Adrenal gland (tissue), 12 donors: ENCODE data around the gene VIT. TPM values are rescaled to one million over a fixed set of nuclear protein-coding genes. Genes with fewer than 3 reads are reported as not detected.

Experiments used
- DNase-seq, 7 donors: peaks; one replicate each; pipeline ENCODE4 v3.0.0-alpha.2; 2019 to 2020
- H3K27ac ChIP-seq, 5 donors: fragments of 200-600 bp; sonication (generic) in 4 of 5; 1 replicate in 3 of 5; 2 replicates in 2 of 5; pipeline versions ENCODE4 v1.5.1 to v1.8.0; 2016 to 2020; ENCODE audit warnings: mild to moderate bottlenecking in 1 of 5
- H3K27me3 ChIP-seq: fragments of 200-600 bp; 2 replicates; pipeline ENCODE4 v1.8.0; 2021
- H3K36me3 ChIP-seq, 2 donors: fragments of 200-600 bp; replicated peaks in 1 of 2; 1 replicate in 1 of 2; 2 replicates in 1 of 2; pipeline versions ENCODE4 v1.5.1 to v1.8.0; 2018 to 2022
- H3K4me1 ChIP-seq, 2 donors: fragments of 200-600 bp; replicated peaks in 1 of 2; 1 replicate in 1 of 2; 2 replicates in 1 of 2; pipeline versions ENCODE4 v1.5.1 to v1.8.0; 2018 to 2021
- H3K4me3 ChIP-seq, 4 donors: fragments of 200-600 bp; sonication (generic) in 3 of 4; one replicate each; pipeline ENCODE4 v1.5.1; 2016 to 2018
- H3K9me3 ChIP-seq, 3 donors: fragments of 200-600 bp; sonication (generic) in 1 of 3; replicated peaks in 1 of 3; 1 replicate in 2 of 3; 2 replicates in 1 of 3; pipeline versions ENCODE4 v1.5.1 to v1.8.0; 2016 to 2021
- POLR2A ChIP-seq, 2 donors: fragments of 450-650 bp; IDR thresholded peaks; one replicate each; pipeline ENCODE4 v1.6.1; 2017; ENCODE audit warnings: antibody characterized with exemption in 2 of 2, mild to moderate bottlenecking in 2 of 2, moderate library complexity in 1 of 2
- WGBS, 4 donors: extraction: QIAGEN DNeasy Blood & Tissue Kit in 2 of 4; methylation state at CpG; one replicate each; pipeline versions ENCODE4 v1.1.5 to v1.1.7; 2013 to 2017; 5-methylcytosine and 5-hydroxymethylcytosine counted together
- intact Hi-C, 2 donors: fragments of 100-400 bp; cut with DNase I; formaldehyde crosslinking; loops; one replicate each; pipeline versions ENCODE4 v1.14.1 to v1.15.0; 2022 to 2023
- polyA plus RNA-seq, 3 donors: library from polyadenylated mRNA; stranded (reverse); fragments of 200-250 nt in 2 of 3; fragments of 350-450 nt in 1 of 3; fragmentation: Illumina TruSeq in 1 of 3; extraction: RNeasy Lipid Tissue Mini Kit (QIAGEN cat#74804) in 1 of 3; gene quantifications; one replicate each; pipeline ENCODE4 v1.2.3, GENCODE V29; 2013 to 2014
- total RNA-seq, 9 donors: library from RNA; depleted of rRNA in 4 of 9; stranded (reverse); fragments of >200 nt in 4 of 9; fragments of 120-200 nt in 1 of 9; fragmentation: NEBNext Ultra II Directional in 1 of 9; extraction: Animal tissue kit (Norgen Biotek cat#: 25700) in 1 of 9; gene quantifications; one replicate each; pipeline versions ENCODE4 v1.1.0 to v1.2.4, GENCODE V29; 2013 to 2023
- TF ChIP-seq, protein P1 (sequence below), 6 experiments: fragments of 450-650 bp in 4 of 6; fragments of 200-600 bp in 2 of 6; sonication (generic) in 1 of 6; IDR thresholded peaks; 1 replicate in 5 of 6; 2 replicates in 1 of 6; pipeline versions ENCODE4 v1.5.1 to v1.8.0; 2016 to 2021; ENCODE audit warnings: antibody characterized with exemption in 6 of 6, mild to moderate bottlenecking in 2 of 6, moderate library complexity in 1 of 6
- donor health status: healthy with polysubstance abuse.
- donor health status: Bipolar disorder and iron deficiency.
- donor health status: DM: yes; HTN: yes; CAD: no.
- donor health status: DM: no; HTN: no; CAD: no.
- donor health status: DM: no; HTN: no; CAD: no.
- donor health status: DM: yes; HTN: yes; CAD: no.

Gene VIT
- total and polyA plus RNA-seq, 12 donors: 0.06 to 2.0 (median 0.40) TPM; not detected in 2

DNA sequence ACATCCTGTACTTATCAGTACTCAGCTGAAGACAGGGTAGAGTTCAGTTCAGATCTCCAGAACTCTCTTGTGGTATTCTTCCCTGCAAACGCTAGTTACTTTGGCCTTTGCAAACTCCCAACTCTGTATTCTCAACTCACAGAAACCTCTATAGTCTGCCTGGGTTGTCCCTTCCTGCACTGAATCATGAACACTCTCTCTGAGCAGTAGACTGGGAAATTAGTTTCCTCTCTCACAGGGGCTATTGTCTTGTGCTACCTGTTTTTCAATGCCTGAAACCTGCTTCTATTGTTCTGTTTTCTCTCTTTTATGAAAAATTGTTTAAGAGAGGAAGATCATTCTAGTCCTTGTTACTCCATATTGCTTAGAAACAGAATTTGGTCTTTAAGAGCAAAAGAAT is 134.7 kb downstream of the VIT start:
- peaks cover 0 to 5% (median 0%) of the 10 kb centered on the region in 3 donors for H3K9me3 ChIP-seq
- no peak overlapping the region for H3K27ac ChIP-seq
- WGBS, 4 donors: 51 to 59% (median 53%) methylated on average over 1 of the region's 1 CpG
- no peak for TF ChIP-seq POLR2A (IDR thresholded peaks at IDR 0.05)
- TF ChIP-seq, protein P1, sequence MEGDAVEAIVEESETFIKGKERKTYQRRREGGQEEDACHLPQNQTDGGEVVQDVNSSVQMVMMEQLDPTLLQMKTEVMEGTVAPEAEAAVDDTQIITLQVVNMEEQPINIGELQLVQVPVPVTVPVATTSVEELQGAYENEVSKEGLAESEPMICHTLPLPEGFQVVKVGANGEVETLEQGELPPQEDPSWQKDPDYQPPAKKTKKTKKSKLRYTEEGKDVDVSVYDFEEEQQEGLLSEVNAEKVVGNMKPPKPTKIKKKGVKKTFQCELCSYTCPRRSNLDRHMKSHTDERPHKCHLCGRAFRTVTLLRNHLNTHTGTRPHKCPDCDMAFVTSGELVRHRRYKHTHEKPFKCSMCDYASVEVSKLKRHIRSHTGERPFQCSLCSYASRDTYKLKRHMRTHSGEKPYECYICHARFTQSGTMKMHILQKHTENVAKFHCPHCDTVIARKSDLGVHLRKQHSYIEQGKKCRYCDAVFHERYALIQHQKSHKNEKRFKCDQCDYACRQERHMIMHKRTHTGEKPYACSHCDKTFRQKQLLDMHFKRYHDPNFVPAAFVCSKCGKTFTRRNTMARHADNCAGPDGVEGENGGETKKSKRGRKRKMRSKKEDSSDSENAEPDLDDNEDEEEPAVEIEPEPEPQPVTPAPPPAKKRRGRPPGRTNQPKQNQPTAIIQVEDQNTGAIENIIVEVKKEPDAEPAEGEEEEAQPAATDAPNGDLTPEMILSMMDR (IDR thresholded peaks at IDR 0.05): no peak
- H3K4me1 ChIP-seq: no peaks in the 10 kb centered on the region
- intact Hi-C loops: no loop called here
- no peak for DNase-seq
- H3K27me3 ChIP-seq: no peaks in the 10 kb centered on the region
- H3K36me3 ChIP-seq: no peaks in the 10 kb centered on the region
- no peak overlapping the region for H3K4me3 ChIP-seq

DNA sequence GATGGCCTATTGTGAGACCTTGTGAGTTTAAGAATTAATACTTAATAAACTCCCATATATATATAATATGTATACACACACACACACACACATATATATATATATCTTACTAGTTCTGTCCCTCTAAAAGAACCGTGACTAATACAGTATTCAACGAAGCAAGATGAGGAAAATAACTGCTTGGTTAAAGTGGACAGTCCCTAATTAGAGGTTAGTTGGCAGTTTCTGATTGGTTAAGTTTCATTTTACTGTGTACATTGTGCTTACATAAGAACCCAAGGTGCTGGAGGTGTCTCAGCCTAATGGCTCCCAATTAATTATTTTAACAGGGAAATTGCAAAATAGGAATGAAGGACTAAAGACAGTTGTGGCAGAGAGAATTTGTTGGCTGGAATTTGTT is 137.7 kb downstream of the VIT start:
- TF ChIP-seq, protein P1 (IDR thresholded peaks at IDR 0.05): no peak
- TF ChIP-seq POLR2A (IDR thresholded peaks at IDR 0.05): no peak
- Histone ChIP-seq H3K27ac (no peak overlapping the region), H3K4me1 (no peaks in the 10 kb centered on the region), H3K4me3 (no peak overlapping the region), H3K36me3 (no peaks in the 10 kb centered on the region), H3K9me3 (no peaks in the 10 kb centered on the region), H3K27me3 (no peaks in the 10 kb centered on the region)
- no peak for DNase-seq
- WGBS, 4 donors: 83 to 92% (median 88%) methylated on average over 2 of the region's 2 CpGs
- intact Hi-C loops: no loop called here

GRCh38 chr2:36834731-36835524 is 138.4 kb downstream of the VIT start:
- TF ChIP-seq, protein P1 (IDR thresholded peaks at IDR 0.05): no peak
- no peak for TF ChIP-seq POLR2A (IDR thresholded peaks at IDR 0.05)
- intact Hi-C loops: no loop called here
- Histone ChIP-seq H3K9me3 (no peaks in the 10 kb centered on the region), H3K4me1 (no peaks in the 10 kb centered on the region), H3K27ac (no peak overlapping the region), H3K27me3 (no peaks in the 10 kb centered on the region), H3K36me3 (no peaks in the 10 kb centered on the region), H3K4me3 (no peak overlapping the region)
- 45 to 50% (median 50%) methylated on average over 5 of the region's 5 CpGs for WGBS, 4 donors
- no peak for DNase-seq

- Histone ChIP-seq H3K9me3 (no peaks in the 10 kb centered on the region), H3K27ac (no peak overlapping the region), H3K4me3 (no peak overlapping the region), H3K4me1 (no peaks in the 10 kb centered on the region), H3K36me3 (no peaks in the 10 kb centered on the region), H3K27me3 (no peaks in the 10 kb centered on the region)
- DNase-seq: no peak
- intact Hi-C loops: no loop called here
- no peak for TF ChIP-seq POLR2A (IDR thresholded peaks at IDR 0.05)
- TF ChIP-seq, protein P1 (IDR thresholded peaks at IDR 0.05): no peak
- WGBS, 4 donors: 76 to 96% (median 91%) methylated on average over 4 of the region's 4 CpGs
Observed at GRCh38 chr2:36839976-36840617, 143.6 kb downstream of the VIT start.
